Measurements from ENCODE around the gene GINS1. TPM values are rescaled to one million over a fixed set of nuclear protein-coding genes. Genes with fewer than 3 reads are reported as not detected.

GINS1 gene
- total RNA-seq, 1 donor from 2014 or later, result not detected

DNA sequence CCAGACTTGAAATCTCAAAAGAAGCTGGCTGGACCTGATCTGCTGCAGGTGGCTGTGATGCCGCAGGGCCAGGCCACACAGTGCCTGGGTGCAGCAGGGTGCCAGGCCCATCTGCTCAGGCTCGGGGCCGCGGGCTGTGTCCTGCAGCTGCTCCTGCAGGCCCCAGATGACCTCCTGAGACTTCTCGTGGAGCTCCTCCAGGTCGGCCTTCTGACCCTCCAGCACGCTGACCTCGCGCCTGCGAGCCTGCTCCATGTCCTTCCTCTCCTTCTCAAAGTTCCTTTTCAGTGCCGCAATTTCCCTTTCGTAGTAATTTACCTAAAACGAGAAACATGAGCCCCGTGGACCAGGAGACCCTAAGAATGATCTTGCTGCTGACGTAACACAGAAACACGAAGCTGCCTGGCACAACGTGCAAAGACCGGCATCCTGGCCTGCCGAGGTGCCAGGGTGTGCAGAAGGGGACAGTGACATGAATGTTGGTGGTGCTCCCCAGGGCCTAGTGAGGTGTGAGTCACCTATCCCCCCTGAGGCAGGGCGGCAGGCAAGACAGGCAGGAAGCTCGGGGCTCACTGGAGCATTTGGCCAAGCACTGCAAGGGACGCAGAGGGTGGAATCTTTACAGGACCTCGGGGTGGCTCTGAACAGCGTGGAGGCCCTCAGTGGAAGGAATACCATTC, 71.6 kb downstream of the GINS1 start:
- Histone ChIP-seq H3K27ac (no peak overlapping the region), H3K4me3 (no peak overlapping the region), H3K9me3 (no peaks in the 10 kb centered on the region), H3K4me1 (no peaks in the 10 kb centered on the region), H3K36me3 (peaks cover 63 to 71% of the 10 kb centered on the region in 2 donors), H3K27me3 (no peaks in the 10 kb centered on the region)
- TF ChIP-seq, protein P1, sequence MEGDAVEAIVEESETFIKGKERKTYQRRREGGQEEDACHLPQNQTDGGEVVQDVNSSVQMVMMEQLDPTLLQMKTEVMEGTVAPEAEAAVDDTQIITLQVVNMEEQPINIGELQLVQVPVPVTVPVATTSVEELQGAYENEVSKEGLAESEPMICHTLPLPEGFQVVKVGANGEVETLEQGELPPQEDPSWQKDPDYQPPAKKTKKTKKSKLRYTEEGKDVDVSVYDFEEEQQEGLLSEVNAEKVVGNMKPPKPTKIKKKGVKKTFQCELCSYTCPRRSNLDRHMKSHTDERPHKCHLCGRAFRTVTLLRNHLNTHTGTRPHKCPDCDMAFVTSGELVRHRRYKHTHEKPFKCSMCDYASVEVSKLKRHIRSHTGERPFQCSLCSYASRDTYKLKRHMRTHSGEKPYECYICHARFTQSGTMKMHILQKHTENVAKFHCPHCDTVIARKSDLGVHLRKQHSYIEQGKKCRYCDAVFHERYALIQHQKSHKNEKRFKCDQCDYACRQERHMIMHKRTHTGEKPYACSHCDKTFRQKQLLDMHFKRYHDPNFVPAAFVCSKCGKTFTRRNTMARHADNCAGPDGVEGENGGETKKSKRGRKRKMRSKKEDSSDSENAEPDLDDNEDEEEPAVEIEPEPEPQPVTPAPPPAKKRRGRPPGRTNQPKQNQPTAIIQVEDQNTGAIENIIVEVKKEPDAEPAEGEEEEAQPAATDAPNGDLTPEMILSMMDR (IDR thresholded peaks at IDR 0.05), result no peak
- intact Hi-C loops (cut with DNase I), result no loop called here
- DNase-seq (ENCODE audit: low spot score in 2 of 2), result no peak

- H3K9me3 ChIP-seq, result no peaks in the 10 kb centered on the region
- no peaks in the 10 kb centered on the region for H3K4me1 ChIP-seq
- no peak for DNase-seq (ENCODE audit: low spot score in 2 of 2)
- no peak overlapping the region for H3K4me3 ChIP-seq
- TF ChIP-seq, protein P1 (IDR thresholded peaks at IDR 0.05), result no peak
- H3K27ac ChIP-seq, result no peak overlapping the region
- peaks cover 63 to 69% of the 10 kb centered on the region in 2 donors for H3K36me3 ChIP-seq
- intact Hi-C loops (cut with DNase I), result no loop called here
- H3K27me3 ChIP-seq, result no peaks in the 10 kb centered on the region
Observed at GRCh38 chr20:25479638-25480037, 72.2 kb downstream of the GINS1 start.

- Histone ChIP-seq H3K27me3 (no peaks in the 10 kb centered on the region), H3K4me3 (no peak overlapping the region), H3K27ac (no peak overlapping the region), H3K4me1 (no peaks in the 10 kb centered on the region), H3K36me3 (peaks cover 63 to 69% of the 10 kb centered on the region in 2 donors), H3K9me3 (no peaks in the 10 kb centered on the region)
- DNase-seq (ENCODE audit: low spot score in 2 of 2), result no peak
- TF ChIP-seq, protein P1 (IDR thresholded peaks at IDR 0.05), result no peak
- intact Hi-C loops (cut with DNase I), result no loop called here
Observed at GRCh38 chr20:25480156-25480555, 72.7 kb downstream of the GINS1 start.

DNA sequence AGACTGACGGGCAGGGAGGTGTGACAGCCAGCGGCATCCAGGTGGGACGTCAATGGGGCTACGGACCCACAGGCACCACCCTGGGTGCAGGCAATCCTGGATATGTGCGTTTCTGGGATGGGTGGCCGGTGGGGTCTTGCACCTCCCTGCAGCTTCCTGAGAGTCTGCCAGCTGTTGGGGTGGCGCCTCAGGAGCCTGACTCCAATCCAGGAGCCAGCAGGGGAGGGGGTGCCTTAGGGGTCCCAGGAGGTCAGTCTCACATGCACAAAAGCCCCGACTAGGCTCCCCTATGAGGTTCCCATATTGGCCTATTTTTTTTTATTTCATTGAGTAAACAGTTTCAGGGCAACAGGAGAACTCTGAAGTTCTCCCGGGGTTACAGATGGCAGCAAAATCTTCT, 73.3 kb downstream of the GINS1 start:
- no peaks in the 10 kb centered on the region for H3K4me1 ChIP-seq
- intact Hi-C loops (cut with DNase I), result no loop called here
- H3K36me3 ChIP-seq, result peaks cover 57 to 67% of the 10 kb centered on the region in 2 donors
- TF ChIP-seq, protein P1 (IDR thresholded peaks at IDR 0.05), result no peak
- no peaks in the 10 kb centered on the region for H3K27me3 ChIP-seq
- no peak overlapping the region for H3K27ac ChIP-seq
- H3K4me3 ChIP-seq, result no peak overlapping the region
- no peaks in the 10 kb centered on the region for H3K9me3 ChIP-seq
- DNase-seq (ENCODE audit: low spot score in 2 of 2), result no peak

- Histone ChIP-seq H3K9me3 (no peaks in the 10 kb centered on the region), H3K36me3 (peaks cover 54 to 61% of the 10 kb centered on the region in 2 donors), H3K4me1 (no peaks in the 10 kb centered on the region), H3K27me3 (no peaks in the 10 kb centered on the region), H3K27ac (no peak overlapping the region), H3K4me3 (no peak overlapping the region)
- intact Hi-C loops (cut with DNase I), result no loop called here
- TF ChIP-seq, protein P1 (IDR thresholded peaks at IDR 0.05), result no peak
- DNase-seq (ENCODE audit: low spot score in 2 of 2), result no peak
Observed at GRCh38 chr20:25481235-25481917, 73.9 kb downstream of the GINS1 start.

Measured in ascending aorta (tissue), 2 donors.